Heart left ventricle (tissue), 13 donors: ENCODE data around the gene MOGAT3.

Experiments used
- POLR2A ChIP-seq, 2 donors: fragments of 450-650 bp; IDR thresholded peaks; one replicate each; pipeline ENCODE4 v1.6.1; 2017; ENCODE audit warnings: antibody characterized with exemption in 2 of 2, mild to moderate bottlenecking in 2 of 2, moderate library complexity in 2 of 2
- TF ChIP-seq, protein P1 (sequence below), 12 donors: fragments of 200-600 bp; sonication (generic) in 4 of 12; IDR thresholded peaks; one replicate each; pipeline versions ENCODE4 v1.5.0 to v1.8.0; 2018 to 2022; ENCODE audit warnings: antibody characterized with exemption in 12 of 12, mild to moderate bottlenecking in 5 of 12
- donor health status: ischemic (EF 13 %, LVEDD 7.1; RV severe dilation, severe dysfunction).
- donor health status: DM: no; HTN: yes; CAD: no.
- donor health status: DM: no; HTN: no; CAD: no.
- donor health status: ischemic (EF 25% LVEDD 6.9; RV normal size, moderate dysfunction).
- donor health status: ischemic (EF 25% LVEDD 5.7; RV mildly dilated, moderate dysfunction).
- donor health status: ischemic (EF 35%, LVEDD 5.7; RV mildly dilated, moderate dysfunction).
- donor health status: nonischemic (EF 11% LVEDD 7.7; RV severe dilation, severe dysfunction).
- donor health status: DM: yes; HTN: yes; CAD: no.
- donor health status: PGD.
- donor health status: ischemic (EF 29% LVEDD 5.4; RV normal size, mild dysfunction).
- donor health status: nonischemic (EF 23%, LVEDD 6.1; RV moderate dilation, normal function).

DNA sequence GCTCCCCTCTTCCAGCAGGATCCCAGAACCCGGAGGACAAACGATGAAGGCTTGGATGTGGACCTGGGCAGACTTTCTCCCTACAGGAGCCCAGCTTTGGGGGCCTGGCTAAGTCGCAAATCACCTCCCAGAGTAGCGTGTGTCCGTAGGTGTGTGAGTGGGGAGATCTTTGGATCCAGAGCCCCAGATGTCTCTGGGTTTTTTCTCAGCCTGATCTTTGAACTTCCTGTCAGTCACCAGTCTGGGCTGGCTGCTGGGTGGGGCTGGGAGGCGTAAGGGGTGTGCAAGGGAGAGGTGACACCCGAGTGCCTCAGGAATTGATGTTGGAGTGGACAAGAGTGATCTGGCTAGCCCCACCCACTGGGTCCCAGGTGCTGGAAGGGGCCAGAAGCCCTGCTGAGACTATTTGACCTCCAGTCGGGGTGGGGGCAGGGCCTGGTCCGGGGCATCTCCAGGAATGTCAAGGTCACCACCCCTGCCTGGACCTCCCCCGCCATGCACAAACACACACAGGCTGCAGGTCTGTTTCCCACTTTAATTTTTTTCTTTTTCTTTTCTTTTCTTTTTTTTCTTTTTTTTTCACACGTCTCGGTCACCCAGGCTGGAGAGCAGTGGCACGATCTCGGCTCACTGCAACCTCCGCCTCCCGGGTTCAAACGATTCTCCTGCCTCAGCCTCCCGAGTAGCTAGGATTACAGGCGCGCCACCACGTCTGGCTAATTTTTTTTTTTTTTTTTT is at the start of gene MOGAT3:
- TF ChIP-seq, protein P1, sequence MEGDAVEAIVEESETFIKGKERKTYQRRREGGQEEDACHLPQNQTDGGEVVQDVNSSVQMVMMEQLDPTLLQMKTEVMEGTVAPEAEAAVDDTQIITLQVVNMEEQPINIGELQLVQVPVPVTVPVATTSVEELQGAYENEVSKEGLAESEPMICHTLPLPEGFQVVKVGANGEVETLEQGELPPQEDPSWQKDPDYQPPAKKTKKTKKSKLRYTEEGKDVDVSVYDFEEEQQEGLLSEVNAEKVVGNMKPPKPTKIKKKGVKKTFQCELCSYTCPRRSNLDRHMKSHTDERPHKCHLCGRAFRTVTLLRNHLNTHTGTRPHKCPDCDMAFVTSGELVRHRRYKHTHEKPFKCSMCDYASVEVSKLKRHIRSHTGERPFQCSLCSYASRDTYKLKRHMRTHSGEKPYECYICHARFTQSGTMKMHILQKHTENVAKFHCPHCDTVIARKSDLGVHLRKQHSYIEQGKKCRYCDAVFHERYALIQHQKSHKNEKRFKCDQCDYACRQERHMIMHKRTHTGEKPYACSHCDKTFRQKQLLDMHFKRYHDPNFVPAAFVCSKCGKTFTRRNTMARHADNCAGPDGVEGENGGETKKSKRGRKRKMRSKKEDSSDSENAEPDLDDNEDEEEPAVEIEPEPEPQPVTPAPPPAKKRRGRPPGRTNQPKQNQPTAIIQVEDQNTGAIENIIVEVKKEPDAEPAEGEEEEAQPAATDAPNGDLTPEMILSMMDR (IDR thresholded peaks at IDR 0.05): no peak
- TF ChIP-seq POLR2A (IDR thresholded peaks at IDR 0.05): no peak
